Measurements from ENCODE around the gene ELMO3. TPM values are rescaled to one million over a fixed set of nuclear protein-coding genes. Genes with fewer than 3 reads are reported as not detected.

Gene ELMO3
- total and polyA plus RNA-seq, 2 of the 13 experiments (the other 11 are each of a cell fraction or from before 2014, with no cell fraction given) = 2.6 to 4.0 TPM

DNA sequence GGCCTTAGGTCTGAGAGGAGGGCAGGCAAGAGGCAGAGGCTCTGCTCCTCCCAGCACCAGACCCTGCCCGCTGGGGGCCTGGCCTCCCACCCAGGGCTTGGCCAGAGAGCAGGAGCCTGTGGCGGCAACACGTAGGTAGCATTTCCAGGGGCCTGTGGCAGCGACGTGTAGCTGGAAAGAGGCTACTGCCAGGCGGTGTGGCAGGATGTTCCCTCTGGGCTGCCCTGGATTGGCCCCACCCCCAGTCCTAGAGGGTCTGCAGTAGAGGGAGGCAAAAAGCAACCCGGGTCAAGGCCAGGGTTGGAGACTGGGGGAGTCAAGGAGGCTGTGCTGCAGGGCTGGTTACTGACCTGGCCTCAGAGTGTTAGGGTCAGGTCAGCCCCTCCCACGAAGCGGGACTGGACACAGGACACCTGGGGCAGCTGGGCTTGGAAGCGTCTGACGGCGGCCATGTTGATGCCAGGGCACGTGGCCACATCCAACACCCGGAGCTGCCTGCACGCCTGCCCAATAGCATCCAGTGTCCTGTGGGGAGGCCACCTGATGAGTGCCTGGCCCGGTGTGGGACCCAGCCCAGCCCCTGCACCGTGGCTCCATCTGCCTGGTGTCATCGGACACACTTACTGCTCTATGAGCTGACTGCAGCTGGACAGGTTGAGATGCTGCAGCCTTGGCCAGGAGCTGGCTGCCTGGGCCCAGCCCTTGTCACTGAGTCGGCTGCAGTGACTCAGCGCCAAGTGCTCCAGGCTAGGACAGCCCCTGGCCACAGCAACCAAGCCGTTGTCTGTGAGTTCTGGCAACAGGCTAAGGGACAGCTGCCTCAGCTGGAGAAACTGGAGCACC, 8.5 kb downstream of the ELMO3 start (continued):
- no peak for TF ChIP-seq FIP1L1 (IDR thresholded peaks at IDR 0.05; ENCODE audit: borderline replicate concordance, insufficient read depth, low read depth, low read length)
- TF ChIP-seq, protein P1, sequence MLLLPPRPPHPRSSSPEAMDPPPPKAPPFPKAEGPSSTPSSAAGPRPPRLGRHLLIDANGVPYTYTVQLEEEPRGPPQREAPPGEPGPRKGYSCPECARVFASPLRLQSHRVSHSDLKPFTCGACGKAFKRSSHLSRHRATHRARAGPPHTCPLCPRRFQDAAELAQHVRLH (CRISPR knock-in tag; IDR thresholded peaks at IDR 0.05; ENCODE audit: borderline replicate concordance, low read depth) = 0 out of 2 replicates have a peak, but pooled peaks have one; percentile 21
- peak; percentile 38; the same call in 1 of the 2 replicates for TF ChIP-seq THRA (CRISPR knock-in tag; IDR thresholded peaks at IDR 0.05; ENCODE audit: borderline replicate concordance)
- TF ChIP-seq, protein P2, sequence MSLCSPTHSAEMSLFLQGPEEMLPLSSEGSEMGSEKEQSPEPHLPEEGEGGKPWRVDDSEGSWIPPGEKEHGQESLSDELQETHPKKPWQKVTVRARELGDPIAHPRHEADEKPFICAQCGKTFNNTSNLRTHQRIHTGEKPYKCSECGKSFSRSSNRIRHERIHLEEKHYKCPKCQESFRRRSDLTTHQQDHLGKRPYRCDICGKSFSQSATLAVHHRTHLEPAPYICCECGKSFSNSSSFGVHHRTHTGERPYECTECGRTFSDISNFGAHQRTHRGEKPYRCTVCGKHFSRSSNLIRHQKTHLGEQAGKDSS (CRISPR knock-in tag; IDR thresholded peaks at IDR 0.05; ENCODE audit: borderline replicate concordance, low read depth) = peak; percentile 97
- TF ChIP-seq KMT2B (CRISPR knock-in tag; IDR thresholded peaks at IDR 0.05) = 0 out of 2 replicates have a peak, but pooled peaks have one; percentile 21
- TF ChIP-seq, protein P3, sequence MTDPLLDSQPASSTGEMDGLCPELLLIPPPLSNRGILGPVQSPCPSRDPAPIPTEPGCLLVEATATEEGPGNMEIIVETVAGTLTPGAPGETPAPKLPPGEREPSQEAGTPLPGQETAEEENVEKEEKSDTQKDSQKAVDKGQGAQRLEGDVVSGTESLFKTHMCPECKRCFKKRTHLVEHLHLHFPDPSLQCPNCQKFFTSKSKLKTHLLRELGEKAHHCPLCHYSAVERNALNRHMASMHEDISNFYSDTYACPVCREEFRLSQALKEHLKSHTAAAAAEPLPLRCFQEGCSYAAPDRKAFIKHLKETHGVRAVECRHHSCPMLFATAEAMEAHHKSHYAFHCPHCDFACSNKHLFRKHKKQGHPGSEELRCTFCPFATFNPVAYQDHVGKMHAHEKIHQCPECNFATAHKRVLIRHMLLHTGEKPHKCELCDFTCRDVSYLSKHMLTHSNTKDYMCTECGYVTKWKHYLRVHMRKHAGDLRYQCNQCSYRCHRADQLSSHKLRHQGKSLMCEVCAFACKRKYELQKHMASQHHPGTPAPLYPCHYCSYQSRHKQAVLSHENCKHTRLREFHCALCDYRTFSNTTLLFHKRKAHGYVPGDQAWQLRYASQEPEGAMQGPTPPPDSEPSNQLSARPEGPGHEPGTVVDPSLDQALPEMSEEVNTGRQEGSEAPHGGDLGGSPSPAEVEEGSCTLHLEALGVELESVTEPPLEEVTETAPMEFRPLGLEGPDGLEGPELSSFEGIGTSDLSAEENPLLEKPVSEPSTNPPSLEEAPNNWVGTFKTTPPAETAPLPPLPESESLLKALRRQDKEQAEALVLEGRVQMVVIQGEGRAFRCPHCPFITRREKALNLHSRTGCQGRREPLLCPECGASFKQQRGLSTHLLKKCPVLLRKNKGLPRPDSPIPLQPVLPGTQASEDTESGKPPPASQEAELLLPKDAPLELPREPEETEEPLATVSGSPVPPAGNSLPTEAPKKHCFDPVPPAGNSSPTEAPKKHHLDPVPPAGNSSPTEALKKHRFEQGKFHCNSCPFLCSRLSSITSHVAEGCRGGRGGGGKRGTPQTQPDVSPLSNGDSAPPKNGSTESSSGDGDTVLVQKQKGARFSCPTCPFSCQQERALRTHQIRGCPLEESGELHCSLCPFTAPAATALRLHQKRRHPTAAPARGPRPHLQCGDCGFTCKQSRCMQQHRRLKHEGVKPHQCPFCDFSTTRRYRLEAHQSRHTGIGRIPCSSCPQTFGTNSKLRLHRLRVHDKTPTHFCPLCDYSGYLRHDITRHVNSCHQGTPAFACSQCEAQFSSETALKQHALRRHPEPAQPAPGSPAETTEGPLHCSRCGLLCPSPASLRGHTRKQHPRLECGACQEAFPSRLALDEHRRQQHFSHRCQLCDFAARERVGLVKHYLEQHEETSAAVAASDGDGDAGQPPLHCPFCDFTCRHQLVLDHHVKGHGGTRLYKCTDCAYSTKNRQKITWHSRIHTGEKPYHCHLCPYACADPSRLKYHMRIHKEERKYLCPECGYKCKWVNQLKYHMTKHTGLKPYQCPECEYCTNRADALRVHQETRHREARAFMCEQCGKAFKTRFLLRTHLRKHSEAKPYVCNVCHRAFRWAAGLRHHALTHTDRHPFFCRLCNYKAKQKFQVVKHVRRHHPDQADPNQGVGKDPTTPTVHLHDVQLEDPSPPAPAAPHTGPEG (CRISPR knock-in tag; IDR thresholded peaks at IDR 0.05) = peak; percentile 46; the same call in 1 of the 2 replicates
- 0 out of 2 replicates have a peak, but pooled peaks have one; percentile 28 for TF ChIP-seq HDAC1 (CRISPR knock-in tag; IDR thresholded peaks at IDR 0.05)
- TF ChIP-seq ZNF646 (CRISPR knock-in tag; IDR thresholded peaks at IDR 0.05) = 0 out of 2 replicates have a peak, but pooled peaks have one; percentile 22
- 0 out of 2 replicates have a peak, but pooled peaks have one; percentile 41 for TF ChIP-seq RXRB (CRISPR knock-in tag; IDR thresholded peaks at IDR 0.05; ENCODE audit: borderline replicate concordance)
- TF ChIP-seq ZNF792 (CRISPR knock-in tag; IDR thresholded peaks at IDR 0.05) = no peak

All from HepG2 (cell line).